OCI-LY1 (cell line): Measurements from ENCODE around the gene ANO6.
"Not testable (repeated sequence)": the region's sequence is repeated elsewhere in the genome, so short reads cannot be mapped to it uniquely, and the experiment has no call there.

Experiments used
- H2AFZ ChIP-seq: fragments of 200-600 bp; sonication (generic), shearing (Covaris generic); 2 replicates; pipeline ENCODE4 v1.6.0; 2014; ENCODE audit warnings: antibody characterized with exemption, mild to moderate bottlenecking, low read length
- H3F3A ChIP-seq: fragments of 200-600 bp; sonication (generic), shearing (Covaris generic); 2 replicates; pipeline ENCODE4 v1.6.0; 2014; ENCODE audit warnings: mild to moderate bottlenecking, antibody characterized with exemption, low read length, moderate library complexity; ENCODE audit not compliant: insufficient read depth
- H3K27ac ChIP-seq: fragments of 200-600 bp; sonication (generic); 2 replicates; pipeline ENCODE4 v1.5.1; 2014; ENCODE audit warnings: low read length, mixed run types, mild to moderate bottlenecking, low read depth; ENCODE audit not compliant: poor library complexity, severe bottlenecking
- H3K27me3 ChIP-seq: fragments of 200-600 bp; sonication (generic); 2 replicates; pipeline ENCODE4 v1.6.0; 2014; ENCODE audit warnings: antibody characterized with exemption, mild to moderate bottlenecking, low read length, moderate library complexity; ENCODE audit not compliant: insufficient read depth
- H3K36me3 ChIP-seq: fragments of 200-600 bp; sonication (generic); 2 replicates; pipeline ENCODE4 v1.6.1; 2014; ENCODE audit warnings: mild to moderate bottlenecking, antibody characterized with exemption, low read length, moderate library complexity, mixed read lengths; ENCODE audit not compliant: insufficient read depth
- H3K4me1 ChIP-seq: fragments of 200-600 bp; sonication (generic); 2 replicates; pipeline ENCODE4 v1.5.1; 2014; ENCODE audit warnings: mild to moderate bottlenecking, low read length, moderate library complexity; ENCODE audit not compliant: insufficient read depth, severe bottlenecking
- H3K4me2 ChIP-seq: fragments of 200-600 bp; sonication (generic), shearing (Covaris generic); 2 replicates; pipeline ENCODE4 v1.6.1; 2014; ENCODE audit warnings: low read length
- H3K4me3 ChIP-seq: fragments of 200-600 bp; sonication (generic); 2 replicates; pipeline ENCODE4 v1.5.1; 2014; ENCODE audit warnings: low read length, low read depth, mild to moderate bottlenecking, mixed read lengths; ENCODE audit not compliant: poor library complexity, severe bottlenecking
- H3K79me2 ChIP-seq: fragments of 200-600 bp; shearing (Covaris generic); 2 replicates; pipeline ENCODE4 v1.6.1; 2016; ENCODE audit warnings: mixed run types, low read length, mixed read lengths; ENCODE audit not compliant: insufficient read depth
- H3K9ac ChIP-seq: fragments of 200-600 bp; sonication (generic), shearing (Covaris generic); 2 replicates; pipeline ENCODE4 v1.6.1; 2014; ENCODE audit warnings: mild to moderate bottlenecking, low read length, mixed read lengths
- H3K9me2 ChIP-seq: fragments of 200-600 bp; sonication (generic), shearing (Covaris generic); 2 replicates; pipeline ENCODE4 v1.6.1; 2014; ENCODE audit warnings: low read depth, mild to moderate bottlenecking, low read length, mixed read lengths
- H3K9me3 ChIP-seq: fragments of 200-600 bp; shearing (Covaris generic); 2 replicates; pipeline ENCODE4 v1.6.1; 2014; ENCODE audit warnings: low read length, mixed read lengths
- H4K20me1 ChIP-seq: fragments of 200-600 bp; sonication (generic), shearing (Covaris generic); 2 replicates; pipeline ENCODE4 v1.6.0; 2016; ENCODE audit warnings: mild to moderate bottlenecking, low read length; ENCODE audit not compliant: insufficient read depth
- EZH2 ChIP-seq: fragments of 200-600 bp; sonication (generic), shearing (Covaris generic); IDR thresholded peaks from 2 replicates; pipeline ENCODE4 v1.8.0; 2017; ENCODE audit warnings: borderline replicate concordance, mixed run types, mild to moderate bottlenecking, antibody characterized with exemption, low read length, moderate library complexity, mixed read lengths
- TF ChIP-seq, protein P1 (sequence below): fragments of 200-600 bp; sonication (generic), shearing (Covaris generic); IDR thresholded peaks from 2 replicates; pipeline ENCODE4 v1.5.1; 2017; ENCODE audit warnings: mild to moderate bottlenecking, antibody characterized with exemption, low read length, moderate library complexity, mixed read lengths

ANO6 gene

DNA sequence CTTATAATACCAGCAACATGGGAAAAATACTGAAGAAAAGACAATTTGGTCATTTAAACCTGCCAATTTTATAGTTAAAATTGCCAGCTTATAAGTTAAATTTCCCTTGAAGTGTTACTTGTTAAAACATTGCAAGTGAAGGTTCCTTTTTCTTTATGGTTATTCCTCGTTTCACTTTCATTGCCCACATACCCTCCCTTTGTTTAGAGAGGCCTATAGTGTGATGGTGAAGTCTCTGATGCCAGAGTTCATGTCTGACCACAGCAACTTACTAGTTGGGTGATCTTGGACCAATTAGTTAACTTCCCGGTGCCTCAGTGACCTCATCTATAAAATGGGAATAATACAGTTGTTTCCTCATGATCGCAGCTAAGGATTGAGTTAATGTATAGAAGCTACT, 173.5 kb downstream of the ANO6 start:
- Histone ChIP-seq H3K27me3 (no peaks in the 10 kb centered on the region), H3K9me3 (no peaks in the 10 kb centered on the region), H3K4me1 (no peaks in the 10 kb centered on the region), H2AFZ (no peak overlapping the region), H4K20me1 (no peaks in the 10 kb centered on the region), H3K36me3 (0 out of 2 replicates have a peak, but pooled peaks cover 10% of the 10 kb centered on the region), H3K4me2 (no peak overlapping the region), H3K27ac (no peak overlapping the region), H3K79me2 (no peaks in the 10 kb centered on the region), H3K9ac (no peak overlapping the region), H3K4me3 (no peak overlapping the region), H3K9me2 (no peaks in the 10 kb centered on the region), H3F3A (no peaks in the 10 kb centered on the region)
- no peak for TF ChIP-seq EZH2
- TF ChIP-seq, protein P1, sequence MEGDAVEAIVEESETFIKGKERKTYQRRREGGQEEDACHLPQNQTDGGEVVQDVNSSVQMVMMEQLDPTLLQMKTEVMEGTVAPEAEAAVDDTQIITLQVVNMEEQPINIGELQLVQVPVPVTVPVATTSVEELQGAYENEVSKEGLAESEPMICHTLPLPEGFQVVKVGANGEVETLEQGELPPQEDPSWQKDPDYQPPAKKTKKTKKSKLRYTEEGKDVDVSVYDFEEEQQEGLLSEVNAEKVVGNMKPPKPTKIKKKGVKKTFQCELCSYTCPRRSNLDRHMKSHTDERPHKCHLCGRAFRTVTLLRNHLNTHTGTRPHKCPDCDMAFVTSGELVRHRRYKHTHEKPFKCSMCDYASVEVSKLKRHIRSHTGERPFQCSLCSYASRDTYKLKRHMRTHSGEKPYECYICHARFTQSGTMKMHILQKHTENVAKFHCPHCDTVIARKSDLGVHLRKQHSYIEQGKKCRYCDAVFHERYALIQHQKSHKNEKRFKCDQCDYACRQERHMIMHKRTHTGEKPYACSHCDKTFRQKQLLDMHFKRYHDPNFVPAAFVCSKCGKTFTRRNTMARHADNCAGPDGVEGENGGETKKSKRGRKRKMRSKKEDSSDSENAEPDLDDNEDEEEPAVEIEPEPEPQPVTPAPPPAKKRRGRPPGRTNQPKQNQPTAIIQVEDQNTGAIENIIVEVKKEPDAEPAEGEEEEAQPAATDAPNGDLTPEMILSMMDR, result no peak

- H3K9me3 ChIP-seq, H3K4me1 ChIP-seq, H2AFZ ChIP-seq, H3K79me2 ChIP-seq, H3K27ac ChIP-seq, H4K20me1 ChIP-seq, H3K27me3 ChIP-seq, H3K36me3 ChIP-seq, H3F3A ChIP-seq, H3K4me3 ChIP-seq, H3K9me2 ChIP-seq, H3K4me2 ChIP-seq, H3K9ac ChIP-seq: not testable (repeated sequence)
Measured at GRCh38 chr12:45397499-45397898, 181.6 kb downstream of the ANO6 start.

DNA sequence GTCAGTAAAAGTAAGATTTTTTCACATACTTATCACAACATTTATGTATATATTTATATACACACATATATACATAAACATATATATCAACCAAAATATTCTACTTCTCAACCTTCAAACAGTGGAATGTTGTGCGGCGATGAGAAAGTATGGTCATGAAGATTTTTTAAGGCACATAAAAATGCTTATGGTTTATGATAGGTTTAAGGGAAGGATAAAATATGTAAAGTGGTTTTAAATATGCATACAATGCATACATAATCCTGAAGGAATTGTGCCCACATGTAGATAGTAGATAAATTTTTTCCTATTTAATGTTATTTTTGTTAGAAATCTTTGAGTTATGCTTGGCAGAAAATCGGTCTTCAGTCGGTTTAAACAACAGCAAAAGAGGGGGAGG, 182.7 kb downstream of the ANO6 start:
- H3K9me3 ChIP-seq, result no peaks in the 10 kb centered on the region
- no peak overlapping the region for H2AFZ ChIP-seq
- no peaks in the 10 kb centered on the region for H3K4me1 ChIP-seq
- H3K9me2 ChIP-seq, result no peaks in the 10 kb centered on the region
- no peaks in the 10 kb centered on the region for H4K20me1 ChIP-seq
- no peaks in the 10 kb centered on the region for H3K79me2 ChIP-seq
- no peaks in the 10 kb centered on the region for H3K27me3 ChIP-seq
- H3K27ac ChIP-seq, result no peak overlapping the region
- H3F3A ChIP-seq, result no peaks in the 10 kb centered on the region
- TF ChIP-seq, protein P1, result no peak
- no peak for TF ChIP-seq EZH2
- no peak overlapping the region for H3K4me3 ChIP-seq
- H3K4me2 ChIP-seq, result no peak overlapping the region
- peaks cover 9% of the 10 kb centered on the region; the same call in 1 of the 2 replicates for H3K36me3 ChIP-seq
- H3K9ac ChIP-seq, result no peak overlapping the region

- H3K9ac ChIP-seq, result no peak overlapping the region
- TF ChIP-seq, protein P1, result no peak
- TF ChIP-seq EZH2, result no peak
- H3K36me3 ChIP-seq, result peaks cover 9% of the 10 kb centered on the region; the same call in 1 of the 2 replicates
Measured at GRCh38 chr12:45400991-45401390, 185.1 kb downstream of the ANO6 start.

More at GRCh38 chr12:45400991-45401390, 185.1 kb downstream of the ANO6 start:
- Histone ChIP-seq H2AFZ (no peak overlapping the region), H3K9me3 (no peaks in the 10 kb centered on the region), H3K4me3 (no peak overlapping the region), H3K27ac (no peak overlapping the region), H3K27me3 (no peaks in the 10 kb centered on the region), H3F3A (no peaks in the 10 kb centered on the region), H3K4me1 (no peaks in the 10 kb centered on the region), H3K4me2 (no peak overlapping the region), H4K20me1 (no peaks in the 10 kb centered on the region), H3K9me2 (no peaks in the 10 kb centered on the region), H3K79me2 (no peaks in the 10 kb centered on the region)
